GM13976 (cell line): Measurements from ENCODE around the gene GAPDH.
"Not testable (repeated sequence)": the region's sequence is repeated elsewhere in the genome, so short reads cannot be mapped to it uniquely, and the experiment has no call there.

Source experiments
- DNase-seq: peaks from one replicate; pipeline ENCODE4 v3.0.0; 2012; ENCODE audit warnings: low spot score
- in situ Hi-C: fragments of 300-500 bp; cut with MboI; formaldehyde crosslinking; loops from one replicate; pipeline ENCODE4 v1.12.0; 2022; ENCODE audit warnings: low sequenced_read_pairs, mixed read lengths, inconsistent platforms; ENCODE audit not compliant: unreplicated experiment
- TF ChIP-seq, protein P1 (sequence below): IDR thresholded peaks from 2 replicates; pipeline ENCODE4 v1.5.1; 2012; ENCODE audit warnings: borderline replicate concordance, mild to moderate bottlenecking; ENCODE audit not compliant: insufficient read depth; ENCODE audit errors: extremely low read depth, missing control alignments, control extremely low read depth

Gene GAPDH

GRCh38 chr12:6575648-6576047 lies 41.3 kb downstream of the GAPDH start:
- TF ChIP-seq, protein P1, sequence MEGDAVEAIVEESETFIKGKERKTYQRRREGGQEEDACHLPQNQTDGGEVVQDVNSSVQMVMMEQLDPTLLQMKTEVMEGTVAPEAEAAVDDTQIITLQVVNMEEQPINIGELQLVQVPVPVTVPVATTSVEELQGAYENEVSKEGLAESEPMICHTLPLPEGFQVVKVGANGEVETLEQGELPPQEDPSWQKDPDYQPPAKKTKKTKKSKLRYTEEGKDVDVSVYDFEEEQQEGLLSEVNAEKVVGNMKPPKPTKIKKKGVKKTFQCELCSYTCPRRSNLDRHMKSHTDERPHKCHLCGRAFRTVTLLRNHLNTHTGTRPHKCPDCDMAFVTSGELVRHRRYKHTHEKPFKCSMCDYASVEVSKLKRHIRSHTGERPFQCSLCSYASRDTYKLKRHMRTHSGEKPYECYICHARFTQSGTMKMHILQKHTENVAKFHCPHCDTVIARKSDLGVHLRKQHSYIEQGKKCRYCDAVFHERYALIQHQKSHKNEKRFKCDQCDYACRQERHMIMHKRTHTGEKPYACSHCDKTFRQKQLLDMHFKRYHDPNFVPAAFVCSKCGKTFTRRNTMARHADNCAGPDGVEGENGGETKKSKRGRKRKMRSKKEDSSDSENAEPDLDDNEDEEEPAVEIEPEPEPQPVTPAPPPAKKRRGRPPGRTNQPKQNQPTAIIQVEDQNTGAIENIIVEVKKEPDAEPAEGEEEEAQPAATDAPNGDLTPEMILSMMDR = no peak
- in situ Hi-C loops = no loop called here
- no peak for DNase-seq

DNA sequence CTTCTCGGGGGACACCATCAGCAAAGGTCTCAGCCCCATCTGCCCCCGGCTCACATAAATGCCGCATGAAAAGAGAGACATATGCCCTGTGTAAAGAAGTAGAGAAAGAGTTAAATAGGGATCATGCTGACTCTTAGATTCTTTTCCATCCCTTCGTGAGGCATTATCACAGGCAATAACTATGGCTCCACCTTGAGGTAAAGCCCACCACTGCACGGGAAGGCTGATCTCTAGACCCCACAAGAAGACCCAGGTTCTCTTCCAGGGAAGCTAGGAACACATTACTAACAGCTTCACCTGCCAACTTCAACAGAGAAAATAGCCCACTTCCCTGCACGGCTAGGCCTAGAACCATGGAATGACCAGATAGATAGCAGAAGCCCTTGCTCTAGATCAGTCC lies 47.9 kb downstream of the GAPDH start:
- DNase-seq = no peak
- TF ChIP-seq, protein P1 = no peak
- in situ Hi-C loops = no loop called here

DNA sequence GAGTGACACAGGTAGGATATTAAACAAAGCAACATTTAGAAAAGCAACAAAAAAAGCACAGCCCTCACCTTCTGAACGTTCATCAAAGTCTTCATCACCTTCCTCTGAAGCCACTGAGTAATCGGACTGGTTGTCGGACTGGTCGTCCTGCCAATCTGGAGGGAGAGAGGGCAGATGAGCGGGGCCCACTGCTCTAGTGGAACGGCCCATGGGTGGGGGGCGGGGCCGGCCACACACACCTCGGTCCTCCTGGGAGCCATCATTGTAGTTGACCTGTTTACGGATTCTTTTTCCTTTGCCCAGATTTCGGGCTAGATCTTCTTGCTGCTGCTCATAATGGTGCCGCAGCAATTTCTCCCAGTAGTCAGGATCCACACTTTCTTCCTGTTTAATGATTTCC lies 48.6 kb downstream of the GAPDH start:
- TF ChIP-seq, protein P1 = no peak
- DNase-seq = no peak
- in situ Hi-C loops = no loop called here

DNA sequence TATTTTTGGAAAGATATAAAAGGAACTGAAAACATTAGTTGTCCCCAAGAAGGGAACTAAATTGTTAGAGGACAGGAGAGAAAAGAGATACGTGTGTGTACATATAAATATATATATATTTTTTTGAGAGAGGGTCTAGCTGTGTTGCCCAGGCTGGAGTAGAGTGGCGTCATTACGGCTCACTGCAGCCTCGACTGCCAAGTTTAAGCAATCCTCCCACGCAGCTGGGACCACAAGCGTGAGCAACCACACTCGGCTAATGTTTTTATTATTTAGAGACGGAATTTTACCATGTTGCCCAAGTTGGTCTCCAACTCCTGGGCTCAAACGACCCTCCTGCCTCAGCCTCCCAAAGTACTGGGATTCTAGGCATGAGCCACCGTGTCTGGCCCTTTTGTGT lies 50.0 kb downstream of the GAPDH start:
- TF ChIP-seq, protein P1 = no peak
- no peak for DNase-seq
- in situ Hi-C loops = no loop called here

GRCh38 chr12:6586569-6586968 lies 52.3 kb downstream of the GAPDH start:
- in situ Hi-C loops, DNase-seq: not testable (repeated sequence)
